IMR-90 (cell line): ENCODE measurements around the gene CACNA1F.

Experiments
- CTCF ChIP-seq: conservative IDR thresholded peaks from 2 replicates; pipeline ENCODE4 v1.5.1; 2012; ENCODE audit warnings: mild to moderate bottlenecking, low read depth, low read length, improper control_type of control experiment
- FOS ChIP-seq: fragments of 150-350 bp; IDR thresholded peaks from 2 replicates; pipeline ENCODE4 v1.6.1; 2016; ENCODE audit warnings: low read depth, low read length
- MAFK ChIP-seq: IDR thresholded peaks from 2 replicates; pipeline ENCODE4 v1.6.1; 2012; ENCODE audit warnings: low read depth, low read length, improper control_type of control experiment
- POLR2A ChIP-seq: IDR thresholded peaks from 2 replicates; pipeline ENCODE4 v1.6.1; 2012; ENCODE audit warnings: mild to moderate bottlenecking, low read depth, low read length
- RFX5 ChIP-seq: IDR thresholded peaks from 2 replicates; pipeline ENCODE4 v1.8.0; 2012; ENCODE audit warnings: low read depth, mild to moderate bottlenecking, low read length, moderate library complexity
- SMC3 ChIP-seq: fragments of 150-350 bp; IDR thresholded peaks from 2 replicates; pipeline ENCODE4 v1.6.1; 2016; ENCODE audit warnings: low read depth, mild to moderate bottlenecking, antibody characterized with exemption, low read length, moderate library complexity

GRCh38 chrX:49204017-49204416 lies 29.1 kb downstream of the CACNA1F start:
- TF ChIP-seq CTCF (no peak), MAFK (no peak), SMC3 (no peak), POLR2A (no peak), FOS (no peak), RFX5 (no peak)
